ENCODE measurements around the gene PCOLCE2. TPM values are rescaled to one million over a fixed set of nuclear protein-coding genes. Genes with fewer than 3 reads are reported as not detected.

PCOLCE2 gene
- total and polyA plus RNA-seq, 2 donors (not counting 3 experiments of a cell fraction or from before 2014, with no cell fraction given): not detected

- intact Hi-C loops (cut with micrococcal nuclease) (no loop called here), dilution Hi-C loops (cut with MboI; ENCODE audit: extremely low pct_ligation_motif_present, low sequenced_read_pairs) (no loop called here)
- no peaks in the 10 kb centered on the region for H3K9me1 ChIP-seq (replicated peaks; ENCODE audit: control insufficient read depth, extremely low read depth, insufficient read depth, low read length)
- BruUV-seq (replicated peaks): no TSS peak
- DNase-seq (ENCODE audit: low read depth, low spot score): no peak
- no peaks in the 10 kb centered on the region for H3K4me1 ChIP-seq (ENCODE audit: control insufficient read depth, extremely low read depth, insufficient read depth, low read length)
- no peak overlapping the region for H3K4me2 ChIP-seq (ENCODE audit: insufficient read depth, low read length)
- H3K9me3 ChIP-seq (replicated peaks; ENCODE audit: control insufficient read depth, insufficient read depth, low read length): no peaks in the 10 kb centered on the region
- no peak overlapping the region for H3K9ac ChIP-seq (replicated peaks; ENCODE audit: extremely low read depth, insufficient read depth, low read length)
- TF ChIP-seq GATA2 (IDR thresholded peaks at IDR 0.05; ENCODE audit: insufficient read depth, insufficient read length, low read depth, low read length): no peak
- TF ChIP-seq, protein P1, sequence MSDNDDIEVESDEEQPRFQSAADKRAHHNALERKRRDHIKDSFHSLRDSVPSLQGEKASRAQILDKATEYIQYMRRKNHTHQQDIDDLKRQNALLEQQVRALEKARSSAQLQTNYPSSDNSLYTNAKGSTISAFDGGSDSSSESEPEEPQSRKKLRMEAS (IDR thresholded peaks at IDR 0.05; ENCODE audit: insufficient read depth, insufficient read length): no peak
- no peak for TF ChIP-seq EZH2 (IDR thresholded peaks at IDR 0.05; ENCODE audit: borderline replicate concordance, low read depth, low read length, severe bottlenecking)
- no peak for TF ChIP-seq FOS (IDR thresholded peaks at IDR 0.05; ENCODE audit: borderline replicate concordance, insufficient read depth, low read length)
- TF ChIP-seq POLR2A (IDR thresholded peaks at IDR 0.05; ENCODE audit: low read depth, low read length): no peak
- TF ChIP-seq CTCF (IDR thresholded peaks at IDR 0.05; ENCODE audit: extremely low read depth in 1 of 2, insufficient read depth in 1 of 2, low read depth in 1 of 2, low read length in 2 of 2): no peak
- no peak for TF ChIP-seq POLR2AphosphoS5 (IDR thresholded peaks at IDR 0.05; ENCODE audit: insufficient read depth, low read depth, low read length)
- no peak for TF ChIP-seq MYC (IDR thresholded peaks at IDR 0.05; ENCODE audit: low read depth, low read length)
- TF ChIP-seq JUN (IDR thresholded peaks at IDR 0.05; ENCODE audit: borderline replicate concordance, insufficient read depth, insufficient read length, low read depth): no peak
- no peaks in the 10 kb centered on the region for H3K79me2 ChIP-seq (ENCODE audit: control insufficient read depth, insufficient read depth, low read length)
- H3K36me3 ChIP-seq (ENCODE audit: control insufficient read depth in 2 of 2, extremely low read depth in 1 of 2, insufficient read depth in 2 of 2, low read length in 2 of 2): no peaks in the 10 kb centered on the region
- ChIA-PET CTCF (no interaction called here), POLR2A (no interaction called here)
- H2AFZ ChIP-seq (ENCODE audit: low read depth, low read length): no peak overlapping the region
- H3K4me3 ChIP-seq (replicated peaks in 1 of 3; ENCODE audit: insufficient read depth in 1 of 3, low read depth in 1 of 3, low read length in 3 of 3): no peak overlapping the region
- peaks cover 2 to 3% of the 10 kb centered on the region in 2 experiments for H3K27me3 ChIP-seq (ENCODE audit: control insufficient read depth in 2 of 2, insufficient read depth in 2 of 2, low read length in 2 of 2)
- H3K27ac ChIP-seq (ENCODE audit: insufficient read depth, low read depth, low read length): no peak overlapping the region
- FAIRE-seq: no peak
- no peaks in the 10 kb centered on the region for H4K20me1 ChIP-seq (replicated peaks; ENCODE audit: control insufficient read depth, extremely low read depth, insufficient read depth, low read length)
These were observed 20.4 kb upstream of the PCOLCE2 start for GRCh38 chr3:142909282-142909681.

Measured in endothelial cell of umbilical vein (primary cell).